GM21447 (cell line): ENCODE data around the gene MOSPD2.
A peak's percentile ranks its signal among the peaks of the same experiment; 100 is the strongest.

Experiments
- ATAC-seq: cut with Tn5 transposase; IDR thresholded peaks from one replicate; pipeline ENCODE4 v1.9.1; 2021; ENCODE audit not compliant: unreplicated experiment

Gene MOSPD2

DNA sequence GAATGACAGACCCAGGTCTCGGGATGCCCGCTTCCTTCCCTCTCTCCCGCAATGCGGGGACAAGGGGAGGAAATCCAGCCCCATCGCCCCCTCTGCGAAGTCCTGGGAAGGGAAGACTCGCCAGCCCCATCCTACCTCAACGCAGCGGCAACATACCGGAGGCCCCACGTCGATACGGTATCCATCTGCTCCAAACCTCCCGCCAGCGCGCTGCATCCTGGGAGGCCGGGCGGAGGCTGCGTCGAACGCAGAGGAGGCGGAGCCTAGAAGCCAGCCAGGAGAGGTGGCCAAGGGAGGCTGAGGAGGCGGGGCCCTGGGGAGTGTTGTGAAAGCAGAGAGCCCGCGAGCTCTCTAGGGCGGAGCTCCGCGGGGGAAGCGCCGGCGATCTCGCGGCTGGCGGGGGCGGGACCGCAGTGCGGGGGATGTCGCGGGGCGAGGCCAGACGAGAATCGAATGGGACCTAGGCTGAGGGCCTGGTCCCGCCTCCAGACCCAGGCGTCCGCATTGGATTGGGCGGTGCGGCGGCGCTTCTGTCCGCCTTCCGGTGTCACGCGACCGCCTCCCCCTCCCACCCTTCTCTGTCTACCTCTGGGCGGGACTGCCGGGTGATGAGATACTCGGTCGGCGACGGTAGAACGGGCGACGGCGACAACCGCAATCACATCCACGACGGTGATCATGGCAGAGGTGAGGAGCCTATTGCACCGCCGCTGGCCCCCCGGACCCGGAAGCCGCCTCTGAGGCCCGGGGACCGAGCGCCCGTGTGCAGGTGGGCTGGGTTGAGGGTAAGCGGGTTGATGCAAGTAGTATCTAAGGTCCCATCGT is at the start of gene MOSPD2, which contains the start of gene FANCB:
MOSPD2 (plus strand) TSS at position 571 of the 825 bp plus-strand sequence; CDS start at position 679, 108 bp downstream.
FANCB (minus strand) TSS at position 219 of the 825 bp plus-strand sequence. CDS start 7,559 bp downstream, outside the sequence.
- ATAC-seq, result peak; percentile 94

DNA sequence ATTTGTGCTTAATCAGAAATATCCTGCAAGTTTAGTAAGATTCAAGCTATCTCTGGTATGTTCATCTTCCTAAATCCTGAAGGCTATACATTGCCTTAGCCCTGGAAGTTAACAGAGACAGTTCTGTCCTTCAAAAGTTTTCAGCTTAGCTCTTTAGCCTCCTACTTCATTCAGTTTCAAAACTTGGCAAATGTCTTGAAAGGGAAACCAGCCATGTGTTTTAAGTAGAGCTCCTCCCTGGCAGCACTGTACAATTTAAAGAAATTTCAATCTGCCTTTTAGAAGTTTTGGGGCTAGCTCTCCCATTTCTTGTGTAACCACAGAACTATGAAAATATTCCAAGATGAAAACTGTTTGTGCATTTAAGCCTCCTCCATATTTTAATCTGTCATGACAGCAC is 47.4 kb upstream of the MOSPD2 start:
- no peak for ATAC-seq

GRCh38 chrX:14826319-14826718 is 46.9 kb upstream of the MOSPD2 start:
- ATAC-seq, result no peak

DNA sequence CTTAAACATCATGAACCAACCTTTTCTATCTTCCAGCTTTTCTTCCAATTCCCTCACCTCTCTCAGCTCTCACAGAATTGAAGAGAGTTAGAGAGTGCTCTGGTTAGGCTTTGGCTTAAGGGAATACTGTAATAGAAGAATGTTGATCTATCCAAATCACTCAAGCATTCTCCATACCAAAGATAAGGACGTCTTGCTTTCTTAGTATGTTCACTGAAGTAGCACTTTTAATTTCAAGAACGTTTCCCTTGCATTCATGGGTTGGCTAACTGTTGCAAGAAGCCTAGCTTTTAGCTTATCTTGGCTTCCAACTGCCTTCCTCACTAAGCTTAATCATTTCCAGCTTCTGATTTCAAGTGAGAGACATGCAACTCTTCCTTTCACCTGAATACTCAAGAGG is 43.6 kb upstream of the MOSPD2 start:
- ATAC-seq, result no peak

GRCh38 chrX:14832151-14832550 is 41.1 kb upstream of the MOSPD2 start:
- ATAC-seq, result no peak

- no peak for ATAC-seq
Observed at GRCh38 chrX:14832586-14832985, 40.6 kb upstream of the MOSPD2 start.

GRCh38 chrX:14837155-14837554 is 36.1 kb upstream of the MOSPD2 start:
- no peak for ATAC-seq

DNA sequence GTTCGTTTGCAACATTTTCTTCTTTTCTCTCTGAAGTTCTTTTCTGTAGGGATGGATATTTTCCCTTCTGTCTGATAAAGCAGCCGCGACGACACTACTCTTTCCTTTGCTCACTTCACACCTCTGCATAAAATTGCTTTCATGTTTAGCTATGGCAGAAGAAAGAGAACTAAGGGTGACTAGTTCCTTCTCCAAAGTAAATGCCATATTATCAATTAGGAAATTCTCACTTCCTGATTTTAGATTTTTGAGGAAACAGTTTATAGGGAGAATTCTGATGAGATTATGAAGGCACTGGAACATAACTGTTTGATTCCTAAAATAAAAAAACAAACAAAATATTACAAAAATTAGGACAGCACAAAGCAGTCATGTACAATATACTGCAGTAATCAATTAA is 29.6 kb upstream of the MOSPD2 start:
- no peak for ATAC-seq

- ATAC-seq, result no peak
Observed at GRCh38 chrX:14851526-14851925, 21.7 kb upstream of the MOSPD2 start.

- no peak for ATAC-seq
Observed at GRCh38 chrX:14864631-14865030, 8.6 kb upstream of the MOSPD2 start.

DNA sequence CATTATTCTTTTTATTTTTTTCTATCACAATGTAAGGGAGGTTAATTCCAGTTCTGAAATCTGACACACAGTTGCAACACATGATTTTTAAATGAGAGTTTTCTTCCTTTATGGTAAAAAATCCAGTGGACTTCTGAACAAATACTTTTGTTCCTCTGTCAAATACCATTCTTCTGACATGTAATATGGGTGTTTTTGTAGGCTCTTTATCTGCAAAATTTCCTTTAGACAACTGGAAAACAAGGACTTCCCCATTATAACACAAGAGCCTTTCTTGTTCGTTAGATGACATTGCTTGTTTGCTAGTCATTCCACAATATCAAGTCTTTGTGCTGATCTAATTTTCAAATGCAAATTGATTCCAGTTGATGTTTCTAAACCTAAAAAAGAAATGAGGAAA is 8.0 kb upstream of the MOSPD2 start:
- no peak for ATAC-seq

DNA sequence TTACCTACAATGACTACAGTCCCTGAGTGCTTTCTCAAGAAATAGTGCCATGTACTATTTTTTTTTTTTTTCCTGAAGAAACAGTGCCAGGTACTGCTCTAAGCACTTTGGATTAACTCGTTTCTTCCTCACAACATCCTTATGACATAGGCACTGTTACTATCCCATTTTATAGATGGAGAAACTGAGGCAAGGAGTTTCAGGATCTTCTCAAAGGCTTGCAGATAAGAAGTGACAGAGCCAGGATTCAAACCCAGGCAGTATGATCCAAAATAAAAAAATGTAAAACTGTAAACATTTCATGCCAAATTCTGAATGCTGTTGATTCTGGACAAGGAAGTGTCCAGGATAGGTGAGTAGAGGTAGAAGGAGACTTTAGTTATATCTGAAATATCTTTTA is 1.5 kb upstream of the MOSPD2 start:
- ATAC-seq, result no peak

GRCh38 chrX:14872355-14872754 is 866 bp upstream of the MOSPD2 start:
- ATAC-seq, result no peak

- ATAC-seq, result no peak
Observed at GRCh38 chrX:14873676-14874049, 442 bp downstream of the MOSPD2 start.

GRCh38 chrX:14875624-14876023 is 2.4 kb downstream of the MOSPD2 start:
- ATAC-seq, result no peak

- no peak for ATAC-seq
Observed at GRCh38 chrX:14883826-14884225, 10.6 kb downstream of the MOSPD2 start.

DNA sequence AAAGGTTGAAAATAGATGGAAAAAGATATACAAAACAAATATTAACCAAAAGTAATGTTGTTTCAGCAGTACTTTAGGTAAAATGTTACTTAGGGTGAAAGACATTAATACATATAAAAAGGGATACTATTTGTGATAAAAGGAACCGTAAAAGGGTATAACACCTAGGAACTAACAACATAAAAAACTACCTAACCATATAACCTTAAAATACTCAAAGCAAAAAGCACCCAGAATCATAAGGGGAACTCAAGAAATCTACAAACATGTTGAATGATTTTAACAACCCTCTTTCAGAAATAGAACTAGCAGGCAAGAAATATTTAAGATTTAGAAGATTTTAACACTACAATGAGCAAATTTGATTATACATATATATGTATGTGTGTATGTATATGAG is 11.5 kb downstream of the MOSPD2 start:
- ATAC-seq, result no peak

- no peak for ATAC-seq
Observed at GRCh38 chrX:14886252-14886651, 13.0 kb downstream of the MOSPD2 start.

- ATAC-seq, result no peak
Observed at GRCh38 chrX:14896273-14896672, 23.1 kb downstream of the MOSPD2 start.

GRCh38 chrX:14897042-14897441 is 23.8 kb downstream of the MOSPD2 start:
- ATAC-seq, result no peak

DNA sequence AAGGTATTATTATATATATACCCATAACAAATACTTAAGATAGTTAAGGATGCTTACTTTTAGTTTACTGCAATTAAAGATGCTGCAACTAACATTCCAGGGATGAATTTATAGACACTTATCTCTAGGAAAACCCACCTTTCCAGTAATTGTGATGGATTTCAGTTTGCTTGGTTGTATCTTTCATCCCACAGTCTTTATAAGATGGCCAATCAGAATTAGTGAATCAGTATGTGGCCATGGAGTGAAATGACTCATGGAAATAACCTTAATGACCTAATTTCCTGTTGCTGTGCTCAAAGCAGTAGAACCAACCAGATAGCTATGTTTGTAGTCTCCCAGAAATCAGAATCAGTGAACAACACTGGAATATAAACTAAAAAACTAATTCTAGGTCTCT is 26.4 kb downstream of the MOSPD2 start:
- ATAC-seq, result no peak

- no peak for ATAC-seq
Observed at GRCh38 chrX:14902537-14902936, 29.3 kb downstream of the MOSPD2 start.

DNA sequence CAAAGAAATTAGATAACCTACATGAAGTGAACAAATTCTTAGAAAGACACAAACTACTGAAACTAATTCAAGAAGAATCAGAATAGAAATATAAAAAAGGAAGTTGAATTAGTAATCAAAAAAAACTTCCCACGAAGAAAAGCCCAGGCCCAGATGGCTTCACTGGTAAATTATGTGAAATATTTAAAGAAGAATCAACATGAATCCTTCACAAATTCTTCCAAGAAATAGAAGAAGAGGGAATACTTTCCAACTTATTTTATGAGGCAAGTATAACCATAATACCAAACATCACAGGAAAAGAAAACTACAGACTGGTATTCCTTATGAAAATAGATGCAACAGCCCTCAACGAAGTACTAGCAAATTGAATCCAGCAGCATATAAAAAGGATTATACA is 30.7 kb downstream of the MOSPD2 start:
- ATAC-seq, result no peak
